HG02938 (cell line): ENCODE data around the gene TBC1D20.
"Not testable (repeated sequence)": the region's sequence is repeated elsewhere in the genome, so short reads cannot be mapped to it uniquely, and the experiment has no call there.

Experiments
- ATAC-seq: cut with Tn5 transposase; IDR thresholded peaks from one replicate; pipeline ENCODE4 v1.9.1; 2021; ENCODE audit warnings: mild to moderate bottlenecking, moderate library complexity; ENCODE audit not compliant: unreplicated experiment

Gene TBC1D20

DNA sequence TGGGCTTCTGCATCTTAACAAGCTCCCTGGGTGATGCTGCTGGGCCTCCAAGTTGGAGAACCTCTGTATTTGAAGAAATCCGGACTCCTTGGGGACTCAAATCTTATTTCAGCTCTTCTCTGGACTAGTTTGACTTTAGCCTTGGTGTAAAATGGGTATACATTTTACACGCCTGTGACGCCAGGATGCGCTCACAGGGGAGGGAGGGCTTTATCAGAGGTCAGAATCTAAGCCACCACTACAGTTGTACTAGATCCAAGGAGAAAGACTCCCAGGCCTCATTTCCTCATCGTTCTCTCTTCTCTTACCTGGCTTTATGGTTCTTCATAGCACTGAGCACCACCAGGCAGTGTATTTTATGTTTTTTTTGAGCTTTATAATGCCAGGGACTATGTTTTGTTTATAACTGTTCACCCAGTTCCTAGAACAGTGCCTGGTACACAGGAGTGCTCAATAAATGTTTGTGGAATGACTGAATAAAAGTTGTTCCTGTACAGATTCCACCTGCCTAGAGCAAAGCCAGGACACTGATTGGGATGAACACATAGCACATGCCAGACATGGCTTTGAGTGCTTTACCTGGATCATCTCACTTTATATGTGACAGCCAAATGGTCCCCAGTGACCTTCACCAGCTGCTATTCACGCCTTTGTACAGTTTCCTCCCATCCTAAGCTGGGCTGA is 59.3 kb downstream of the TBC1D20 start:
- no peak for ATAC-seq

- no peak for ATAC-seq
These were observed 59.8 kb downstream of the TBC1D20 start for GRCh38 chr20:402496-402885.

DNA sequence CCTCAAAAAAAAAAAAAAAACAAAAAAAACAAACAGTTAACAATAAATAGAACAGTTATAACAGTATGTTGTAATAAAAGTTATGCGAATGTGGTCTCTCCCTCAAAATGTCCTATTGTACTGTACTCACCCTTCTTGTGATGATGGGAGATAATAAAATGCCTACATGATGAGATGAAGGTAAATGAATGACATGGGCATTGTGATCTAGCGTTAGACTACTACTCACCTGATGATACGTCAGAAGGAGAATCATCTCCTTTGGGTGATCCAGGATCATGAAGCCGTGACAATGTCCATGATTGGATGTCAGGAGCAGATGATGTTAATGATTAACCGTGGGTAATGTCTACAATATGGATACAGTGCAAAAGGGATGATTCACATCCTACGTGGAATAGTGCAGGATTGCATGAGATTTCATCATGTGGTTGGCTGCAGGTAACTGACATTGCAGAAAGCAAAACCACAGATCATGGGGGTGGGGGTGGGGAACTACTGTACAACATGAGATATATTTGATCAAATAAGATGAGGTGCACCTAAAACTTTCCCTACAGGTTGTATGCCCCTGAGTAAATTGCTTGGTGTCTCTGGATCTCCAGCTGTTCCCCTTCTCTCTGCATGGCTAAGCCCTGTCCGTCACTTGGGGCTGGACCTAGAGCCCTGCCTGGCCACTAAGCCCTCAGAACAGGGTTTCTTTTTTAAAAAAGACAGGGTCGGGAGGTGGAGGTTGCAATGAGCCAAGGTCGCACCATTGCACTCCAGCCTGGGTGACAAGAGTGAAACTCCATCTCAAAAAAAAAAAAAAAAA is 60.4 kb downstream of the TBC1D20 start:
- no peak for ATAC-seq

DNA sequence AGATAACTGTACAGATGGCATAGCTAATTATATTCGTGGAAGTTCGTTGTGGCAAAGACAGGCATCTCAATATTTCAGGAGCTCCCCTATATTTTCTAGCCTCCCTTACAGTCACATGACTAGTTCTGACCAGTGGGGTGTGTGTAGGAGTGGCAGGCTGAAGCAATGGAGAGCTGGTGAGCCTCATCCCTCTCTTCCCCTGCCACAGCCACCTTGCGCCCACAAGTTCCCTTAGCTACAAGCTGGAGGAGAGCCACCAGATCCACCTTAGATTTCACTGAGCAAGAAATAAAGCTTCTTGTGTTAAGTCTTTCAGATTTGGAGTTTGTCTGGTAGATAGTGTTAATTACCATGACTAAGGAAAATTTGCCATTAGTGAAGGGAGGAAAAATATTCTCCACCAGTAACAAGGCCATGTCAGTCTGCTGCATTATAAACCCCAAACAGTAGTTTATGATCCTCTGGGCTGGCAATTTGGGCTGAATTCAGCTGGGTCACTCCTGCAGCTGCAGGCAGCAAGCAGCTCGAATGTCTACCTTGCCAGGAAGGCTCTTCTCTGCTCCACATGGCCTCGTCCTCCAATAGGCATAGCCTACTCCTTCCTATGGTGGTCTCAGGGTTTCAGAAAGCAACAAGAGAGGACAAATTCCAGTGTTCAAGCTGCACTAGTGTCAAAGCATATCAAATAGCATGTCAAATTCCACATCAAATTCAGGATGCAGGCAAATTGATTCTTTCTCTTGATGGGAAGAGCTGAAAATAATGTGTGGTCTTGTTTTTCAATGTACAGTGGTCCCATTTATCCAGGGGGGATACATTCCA is 61.7 kb downstream of the TBC1D20 start:
- ATAC-seq: no peak

GRCh38 chr20:400128-400453 is 62.2 kb downstream of the TBC1D20 start:
- ATAC-seq: no peak

- ATAC-seq: no peak
These were observed 63.1 kb downstream of the TBC1D20 start for GRCh38 chr20:399182-399707.

GRCh38 chr20:397432-398237 is 64.7 kb downstream of the TBC1D20 start:
- ATAC-seq: no peak

DNA sequence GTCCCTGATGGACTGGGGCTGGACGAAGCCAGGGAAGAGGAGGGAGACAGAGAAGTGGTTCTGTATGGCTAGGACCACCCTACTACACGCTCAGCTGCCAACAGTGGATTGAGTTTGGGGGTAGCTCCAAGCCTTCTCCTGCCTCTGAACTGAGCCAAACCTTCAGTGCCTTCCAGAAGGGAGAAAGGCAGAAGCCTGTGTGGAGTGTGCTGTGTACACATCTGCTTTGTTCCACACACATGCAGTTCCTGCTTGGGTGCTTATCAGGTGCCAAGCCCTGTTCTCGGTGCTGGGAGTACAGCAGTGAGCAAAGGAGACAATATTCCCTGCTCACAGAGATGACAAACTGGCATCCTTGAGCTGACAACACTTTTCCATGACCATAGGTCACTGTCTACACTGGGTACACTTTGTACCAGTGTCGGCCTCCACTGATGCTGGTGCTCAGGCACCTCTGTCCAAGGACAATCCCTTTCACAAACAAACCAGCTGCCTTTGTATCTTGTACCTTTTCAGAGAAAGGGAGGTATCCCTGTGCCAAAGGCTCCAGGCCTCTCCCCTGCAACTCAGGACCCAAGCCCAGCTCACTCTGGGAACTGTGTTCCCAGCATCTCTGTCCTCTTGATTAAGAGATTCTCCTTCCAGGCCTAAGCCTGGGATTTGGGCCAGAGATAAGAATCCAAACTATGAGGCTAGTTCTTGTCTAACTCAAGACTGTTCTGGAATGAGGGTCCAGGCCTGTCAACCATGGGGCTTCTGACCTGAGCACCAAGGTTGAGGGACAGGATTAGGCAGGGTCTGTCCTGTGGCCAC is 65.5 kb downstream of the TBC1D20 start:
- no peak for ATAC-seq

GRCh38 chr20:396252-396618 is 66.1 kb downstream of the TBC1D20 start:
- no peak for ATAC-seq

DNA sequence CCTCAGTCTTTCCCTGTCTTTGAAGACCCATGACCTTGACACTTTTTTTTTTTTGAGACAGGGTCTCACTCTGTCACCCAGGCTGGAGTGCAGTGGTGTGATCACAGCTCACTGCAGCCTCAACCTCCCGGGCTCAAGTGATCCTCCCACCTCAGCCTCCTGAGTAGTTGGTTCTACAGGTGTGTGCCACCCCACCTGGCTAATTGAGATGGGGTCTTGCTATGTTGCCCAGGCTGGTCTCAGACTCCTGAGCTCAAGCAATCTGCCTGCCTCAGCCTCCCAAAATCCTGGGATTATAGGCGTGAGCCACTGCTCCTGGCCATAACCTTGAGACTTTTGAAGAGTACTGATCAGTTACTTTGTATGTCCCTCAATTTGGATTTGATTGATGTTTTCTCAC is 69.0 kb downstream of the TBC1D20 start:
- ATAC-seq: not testable (repeated sequence)

- no peak for ATAC-seq
These were observed 71.2 kb downstream of the TBC1D20 start for GRCh38 chr20:391041-391711.

GRCh38 chr20:389220-389619 is 73.1 kb downstream of the TBC1D20 start:
- ATAC-seq: no peak

DNA sequence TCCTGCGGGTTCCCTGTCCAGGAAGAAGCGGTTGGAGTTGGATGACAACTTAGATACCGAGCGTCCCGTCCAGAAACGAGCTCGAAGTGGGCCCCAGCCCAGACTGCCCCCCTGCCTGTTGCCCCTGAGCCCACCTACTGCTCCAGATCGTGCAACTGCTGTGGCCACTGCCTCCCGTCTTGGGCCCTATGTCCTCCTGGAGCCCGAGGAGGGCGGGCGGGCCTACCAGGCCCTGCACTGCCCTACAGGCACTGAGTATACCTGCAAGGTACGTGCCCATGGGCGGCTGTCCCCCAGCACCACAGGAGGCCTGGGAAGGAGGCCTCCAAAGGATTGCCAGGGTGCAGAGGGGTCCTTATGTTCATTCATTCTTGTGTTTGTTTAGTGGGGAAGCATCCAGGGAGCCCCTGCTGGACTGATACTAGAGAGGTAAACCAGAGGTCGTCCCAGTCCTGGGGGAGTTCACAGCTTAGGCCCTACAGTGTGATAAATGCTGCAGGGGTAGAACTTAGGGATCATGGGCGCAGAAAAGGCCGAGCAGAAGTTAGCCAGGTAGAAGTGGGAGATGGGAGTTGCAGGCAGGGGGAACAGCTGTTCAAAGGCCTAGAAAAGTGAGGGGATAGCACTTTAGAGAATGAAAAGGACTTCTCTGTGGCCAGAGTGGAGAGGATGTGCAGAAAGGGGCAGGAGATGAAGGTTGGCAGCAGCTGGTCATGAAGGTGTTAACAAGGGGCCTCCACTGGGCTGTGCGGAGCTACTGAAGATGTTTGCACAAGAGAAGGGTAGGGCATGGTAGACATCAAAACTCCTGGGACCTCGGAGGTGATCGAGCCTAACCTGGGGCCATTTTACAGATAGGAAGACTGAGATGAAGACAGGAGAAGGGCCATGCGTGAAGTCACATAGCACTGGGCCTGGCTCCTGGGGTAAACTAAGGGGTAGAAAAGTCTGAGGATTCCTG is 74.0 kb downstream of the TBC1D20 start:
- no peak for ATAC-seq

DNA sequence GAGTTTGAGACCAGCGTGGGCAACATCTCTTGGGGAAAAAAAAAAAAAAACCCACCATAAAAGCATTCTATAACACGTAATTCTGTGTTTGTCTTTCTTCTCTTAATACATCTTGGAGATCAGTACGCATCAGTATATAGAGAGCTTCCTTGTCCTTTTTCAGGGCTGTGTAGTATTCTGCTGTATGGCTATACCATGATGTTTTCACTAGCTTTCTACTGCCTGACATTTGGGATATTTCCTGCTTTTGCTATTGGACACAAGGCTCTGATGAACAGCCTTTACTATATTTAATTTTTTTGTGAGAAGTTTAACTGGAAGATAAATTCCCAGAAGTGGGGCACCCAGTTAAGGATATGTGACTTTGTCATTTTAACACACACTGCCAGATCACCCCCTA is 74.8 kb downstream of the TBC1D20 start:
- no peak for ATAC-seq

GRCh38 chr20:386634-387033 is 75.7 kb downstream of the TBC1D20 start:
- not testable (repeated sequence) for ATAC-seq
